ENCODE measurements around the gene CFAP65.

The CFAP65 gene

GRCh38 chr2:218988164-218988563 lies 53.2 kb downstream of the CFAP65 start:
- no peak overlapping the region for H3K4me3 ChIP-seq (ENCODE audit: low read depth, low read length)
- no peak for TF ChIP-seq CTCF (IDR thresholded peaks at IDR 0.05; ENCODE audit: low read depth, low read length, missing control alignments)
- no peak for DNase-seq (ENCODE audit: low read depth)

- no peak for TF ChIP-seq CTCF (IDR thresholded peaks at IDR 0.05; ENCODE audit: low read depth, low read length, missing control alignments)
- DNase-seq (ENCODE audit: low read depth), result no peak
- no peak overlapping the region for H3K4me3 ChIP-seq (ENCODE audit: low read depth, low read length)
Observed at GRCh38 chr2:218986148-218986761, 55.1 kb downstream of the CFAP65 start.

GRCh38 chr2:218985325-218986091 lies 55.8 kb downstream of the CFAP65 start:
- no peak overlapping the region for H3K4me3 ChIP-seq (ENCODE audit: low read depth, low read length)
- DNase-seq (ENCODE audit: low read depth), result no peak
- TF ChIP-seq CTCF (IDR thresholded peaks at IDR 0.05; ENCODE audit: low read depth, low read length, missing control alignments), result no peak

GRCh38 chr2:218985021-218985324 lies 56.3 kb downstream of the CFAP65 start, which contains the start of gene FEV:
Gene FEV (minus strand): TSS chr2:218985184. CDS start chr2:218985075, 109 bp downstream.
- H3K4me3 ChIP-seq (ENCODE audit: low read depth, low read length), result no peak within 1 kb of the TSS
- DNase-seq (ENCODE audit: low read depth), result no peak
- no peak for TF ChIP-seq CTCF (IDR thresholded peaks at IDR 0.05; ENCODE audit: low read depth, low read length, missing control alignments)

GRCh38 chr2:218984239-218985020 lies 56.9 kb downstream of the CFAP65 start:
- no peak for TF ChIP-seq CTCF (IDR thresholded peaks at IDR 0.05; ENCODE audit: low read depth, low read length, missing control alignments)
- DNase-seq (ENCODE audit: low read depth), result no peak

GRCh38 chr2:218983934-218984238 lies 57.4 kb downstream of the CFAP65 start:
- no peak overlapping the region for H3K4me3 ChIP-seq (ENCODE audit: low read depth, low read length)
- no peak for TF ChIP-seq CTCF (IDR thresholded peaks at IDR 0.05; ENCODE audit: low read depth, low read length, missing control alignments)
- no peak for DNase-seq (ENCODE audit: low read depth)

More at GRCh38 chr2:218984239-218985020, 56.9 kb downstream of the CFAP65 start:
- no peak overlapping the region for H3K4me3 ChIP-seq (ENCODE audit: low read depth, low read length)
